OCI-LY7 (cell line): ENCODE results near the gene TMEM209. TPM values are rescaled to one million over a fixed set of nuclear protein-coding genes. Genes with fewer than 3 reads are reported as not detected.
A peak's percentile ranks its signal among the peaks of the same experiment; 100 is the strongest.

Experiments
- BruUV-seq: library from RNA; stranded (reverse); fragments of 400-500 nt; replicated peaks from 2 replicates; lab custom pipeline; 2021; lab: Mats Ljungman, UMichigan
- CTCF ChIA-PET: fragments of 300-600 bp; sonication (Branson Sonifier 250); formaldehyde crosslinking; loops from one replicate; lab custom pipeline; 2022; ENCODE audit warnings: antibody characterized with exemption; ENCODE audit not compliant: unreplicated experiment; lab: Charles Lee
- POLR2A ChIA-PET: fragments of 300-600 bp; sonication (Branson Sonifier 250); formaldehyde crosslinking; loops from one replicate; lab custom pipeline; 2022; ENCODE audit warnings: antibody characterized with exemption; lab: Charles Lee
- DNase-seq: peaks from one replicate; pipeline ENCODE4 v3.0.0-alpha.2; 2015; ENCODE audit warnings: low spot score
- H2AFZ ChIP-seq: fragments of 200-600 bp; sonication (generic), shearing (Covaris generic); 2 replicates; pipeline ENCODE4 v1.6.1; 2014; ENCODE audit warnings: mild to moderate bottlenecking, antibody characterized with exemption, low read length, moderate library complexity
- H3K27ac ChIP-seq: fragments of 200-600 bp; sonication (generic); 2 replicates; pipeline ENCODE4 v1.5.1; 2014; ENCODE audit warnings: mixed run types, low read depth, mild to moderate bottlenecking, moderate library complexity, low read length, inconsistent platforms; ENCODE audit not compliant: poor library complexity, severe bottlenecking
- H3K36me3 ChIP-seq: fragments of 200-600 bp; sonication (generic); 2 replicates; pipeline ENCODE4 v1.6.1; 2014; ENCODE audit warnings: mild to moderate bottlenecking, antibody characterized with exemption, low read length, moderate library complexity, mixed read lengths; ENCODE audit not compliant: insufficient read depth
- H3K4me1 ChIP-seq: fragments of 200-600 bp; sonication (generic); 2 replicates; pipeline ENCODE4 v1.5.1; 2014; ENCODE audit warnings: mild to moderate bottlenecking, low read length; ENCODE audit not compliant: insufficient read depth, poor library complexity, severe bottlenecking
- H3K4me2 ChIP-seq: fragments of 200-600 bp; sonication (generic); 2 replicates; pipeline ENCODE4 v1.6.1; 2014; ENCODE audit warnings: mild to moderate bottlenecking, low read length
- H3K4me3 ChIP-seq: fragments of 200-600 bp; sonication (generic); 2 replicates; pipeline ENCODE4 v1.5.1; 2014; ENCODE audit warnings: mild to moderate bottlenecking, low read depth, low read length; ENCODE audit not compliant: poor library complexity, severe bottlenecking
- H3K79me2 ChIP-seq: fragments of 200-600 bp; sonication (generic); 2 replicates; pipeline ENCODE4 v1.6.1; 2016; ENCODE audit warnings: low read depth, mild to moderate bottlenecking, low read length, moderate library complexity, mixed read lengths; ENCODE audit not compliant: insufficient read depth
- H3K9me2 ChIP-seq: fragments of 200-600 bp; sonication (generic); 2 replicates; pipeline ENCODE4 v1.6.1; 2016; ENCODE audit warnings: mild to moderate bottlenecking, low read length, mixed read lengths; ENCODE audit not compliant: insufficient read depth
- H3K9me3 ChIP-seq: fragments of 200-600 bp; sonication (generic); 2 replicates; pipeline ENCODE4 v1.6.1; 2014; ENCODE audit warnings: mild to moderate bottlenecking, mixed run types, low read length, mixed read lengths
- H4K20me1 ChIP-seq: fragments of 200-600 bp; sonication (generic); 2 replicates; pipeline ENCODE4 v1.6.1; 2014; ENCODE audit warnings: mild to moderate bottlenecking, antibody characterized with exemption, low read length, moderate library complexity, mixed read lengths; ENCODE audit not compliant: insufficient read depth
- CTCF ChIP-seq: fragments of 200-600 bp; sonication (generic); conservative IDR thresholded peaks from 2 replicates; pipeline ENCODE4 v1.5.1; 2014; ENCODE audit warnings: mild to moderate bottlenecking, antibody characterized with exemption, low read length, moderate library complexity, mixed read lengths
- EZH2phosphoT487 ChIP-seq: fragments of 200-600 bp; sonication (generic); IDR thresholded peaks from 2 replicates; pipeline ENCODE4 v1.6.1; 2018; ENCODE audit warnings: low read depth, borderline replicate concordance, mild to moderate bottlenecking, mixed run types, antibody characterized with exemption, low read length, moderate library complexity, mixed read lengths
- intact Hi-C: fragments of 100-400 bp; cut with micrococcal nuclease; formaldehyde crosslinking; loops from one replicate; pipeline ENCODE4 v1.10.0; 2022; ENCODE audit not compliant: unreplicated experiment
- total RNA-seq, 2 experiments: library from RNA; depleted of rRNA in 1 of 2; stranded (reverse); fragments of >200 nt in 1 of 2; shearing (Covaris generic) in 1 of 2; gene quantifications; 2 replicates each; pipeline ENCODE4 v1.2.3, GENCODE V29; 2014 to 2022

Gene TMEM209
- total RNA-seq, 2 experiments from 2014 or later, result 18.1 to 37.9 TPM

DNA sequence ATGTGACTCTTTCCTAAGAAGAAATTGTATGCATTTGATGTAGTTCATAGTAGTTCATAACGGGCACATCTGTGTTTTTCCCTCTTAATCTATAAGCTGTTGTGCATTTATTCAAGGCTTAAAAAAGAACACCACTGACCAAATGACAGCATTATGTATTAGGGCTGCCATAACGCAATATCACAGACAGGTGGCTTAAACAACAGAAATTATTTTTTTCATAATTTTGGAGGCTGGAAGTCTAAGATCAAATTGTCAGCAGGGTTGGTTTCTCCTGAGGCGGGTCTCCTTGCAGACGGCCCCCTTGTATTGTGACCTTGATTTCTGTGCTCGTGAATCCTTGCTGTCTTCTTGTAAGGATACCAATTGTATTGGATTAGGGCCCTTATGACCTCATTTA lies 1.8 kb upstream of the TMEM209 start:
- H3K36me3 ChIP-seq, result peaks cover 19% of the 10 kb centered on the region
- H3K4me3 ChIP-seq, result no peak overlapping the region
- TF ChIP-seq EZH2phosphoT487 (no peak), CTCF (0 out of 2 replicates have a peak, but pooled peaks have one; percentile 25)
- CTCF ChIA-PET, result no interaction called here
- peak overlapping the region; percentile 24; the same call in 1 of the 2 replicates for H2AFZ ChIP-seq
- peaks cover 9% of the 10 kb centered on the region for H3K4me1 ChIP-seq
- no peak overlapping the region for H3K27ac ChIP-seq
- POLR2A ChIA-PET, result interaction anchor here (2.5 kb wide), 1 partner anchor 13 kb away, joined by 26 read pairs; no protein-coding TSS in a partner anchor
- BruUV-seq, result no TSS peak
- no peak overlapping the region for H3K4me2 ChIP-seq
- intact Hi-C loops, result no loop called here
- H3K79me2 ChIP-seq, result peaks cover 22% of the 10 kb centered on the region
- peaks cover 4% of the 10 kb centered on the region for H3K9me3 ChIP-seq
- DNase-seq, result no peak
- no peaks in the 10 kb centered on the region for H3K9me2 ChIP-seq
- no peaks in the 10 kb centered on the region for H4K20me1 ChIP-seq

- TF ChIP-seq CTCF (no peak), EZH2phosphoT487 (no peak)
- Histone ChIP-seq H3K4me2 (no peak overlapping the region), H3K27ac (no peak overlapping the region), H3K4me3 (no peak overlapping the region), H3K9me3 (peaks cover 4% of the 10 kb centered on the region), H2AFZ (no peak overlapping the region), H3K9me2 (no peaks in the 10 kb centered on the region), H3K36me3 (peaks cover 72% of the 10 kb centered on the region), H3K4me1 (peaks cover 9% of the 10 kb centered on the region), H3K79me2 (peaks cover 33% of the 10 kb centered on the region), H4K20me1 (no peaks in the 10 kb centered on the region)
- ChIA-PET POLR2A (interaction anchor here (0.6 to 1.2 kb wide), 3 partner anchors 9 to 121 kb away, joined by 4 read pairs; no protein-coding TSS in a partner anchor), CTCF (no interaction called here)
- DNase-seq, result no peak
- intact Hi-C loops, result no loop called here
- no TSS peak for BruUV-seq
These were observed 3.4 kb downstream of the TMEM209 start for GRCh38 chr7:130201796-130202195.

- Histone ChIP-seq H4K20me1 (no peaks in the 10 kb centered on the region), H3K4me2 (no peak overlapping the region), H3K27ac (no peak overlapping the region), H3K9me2 (no peaks in the 10 kb centered on the region), H3K9me3 (no peaks in the 10 kb centered on the region), H3K36me3 (peaks cover 99% of the 10 kb centered on the region), H3K79me2 (peaks cover 12% of the 10 kb centered on the region; the same call in 1 of the 2 replicates), H3K4me3 (no peak overlapping the region), H3K4me1 (peaks cover 2% of the 10 kb centered on the region), H2AFZ (no peak overlapping the region)
- no peak for DNase-seq
- POLR2A ChIA-PET, result interaction anchor here (0.6 to 1.0 kb wide), 4 partner anchors 15 to 1155 kb away, joined by 3 read pairs; no protein-coding TSS in a partner anchor
- no TSS peak for BruUV-seq
- CTCF ChIA-PET, result no interaction called here
- TF ChIP-seq CTCF, result no peak
- no peak for TF ChIP-seq EZH2phosphoT487
- intact Hi-C loops, result no loop called here
These were observed 8.1 kb downstream of the TMEM209 start for GRCh38 chr7:130197094-130197493.
